ENCODE measurements around the gene CCDC144A.
"Not testable (repeated sequence)": the region's sequence is repeated elsewhere in the genome, so short reads cannot be mapped to it uniquely, and the experiment has no call there.

The CCDC144A gene

DNA sequence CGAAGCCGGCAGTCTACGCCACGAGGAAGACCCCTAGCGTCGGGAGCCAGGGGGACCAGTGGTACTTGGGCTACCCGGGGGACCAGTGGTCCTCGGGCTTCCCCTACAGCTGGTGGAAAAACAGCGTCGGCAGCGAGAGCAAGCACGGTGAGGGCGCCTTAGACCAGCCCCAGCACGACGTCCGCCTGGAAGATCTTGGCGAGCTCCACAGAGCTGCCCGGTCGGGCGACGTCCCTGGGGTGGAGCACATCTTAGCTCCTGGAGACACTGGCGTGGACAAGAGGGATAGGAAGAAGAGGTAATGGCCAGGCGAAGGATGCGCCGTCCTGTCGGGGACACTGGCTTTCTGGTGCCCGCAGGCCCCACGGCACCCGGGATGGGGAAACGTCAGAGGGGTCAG is 406 bp downstream of the CCDC144A start:
- H3K27ac ChIP-seq; H3K27me3 ChIP-seq (ENCODE audit: insufficient read depth, low read depth, severe bottlenecking); DNase-seq; H3K36me3 ChIP-seq; H3K9me3 ChIP-seq (ENCODE audit: severe bottlenecking); H3K4me3 ChIP-seq (ENCODE audit: low read depth, low read length): not testable (repeated sequence)

DNA sequence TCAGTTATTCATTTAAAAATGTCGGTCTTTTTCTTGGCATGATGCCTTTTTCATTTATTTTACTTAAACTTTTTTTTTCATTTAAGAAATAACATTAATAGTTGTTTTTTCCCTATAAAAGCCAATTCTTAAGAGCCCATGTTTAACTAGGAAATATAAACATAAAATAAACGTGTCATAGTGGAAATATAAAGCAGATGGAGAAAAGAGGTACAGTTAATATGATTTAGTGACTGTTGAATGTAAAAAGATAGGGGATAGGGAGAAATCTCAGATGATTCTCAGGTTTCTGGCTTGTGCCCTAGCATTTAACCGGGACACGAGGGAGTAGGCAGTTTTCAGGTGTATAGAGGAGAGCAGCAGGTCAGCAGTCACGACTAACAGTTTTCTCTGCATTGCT is 7.6 kb downstream of the CCDC144A start:
- not testable (repeated sequence) for H3K27ac ChIP-seq; DNase-seq; H3K9me3 ChIP-seq (ENCODE audit: severe bottlenecking); H3K36me3 ChIP-seq; H3K4me3 ChIP-seq (ENCODE audit: low read depth, low read length); H3K27me3 ChIP-seq (ENCODE audit: insufficient read depth, low read depth, severe bottlenecking)

DNA sequence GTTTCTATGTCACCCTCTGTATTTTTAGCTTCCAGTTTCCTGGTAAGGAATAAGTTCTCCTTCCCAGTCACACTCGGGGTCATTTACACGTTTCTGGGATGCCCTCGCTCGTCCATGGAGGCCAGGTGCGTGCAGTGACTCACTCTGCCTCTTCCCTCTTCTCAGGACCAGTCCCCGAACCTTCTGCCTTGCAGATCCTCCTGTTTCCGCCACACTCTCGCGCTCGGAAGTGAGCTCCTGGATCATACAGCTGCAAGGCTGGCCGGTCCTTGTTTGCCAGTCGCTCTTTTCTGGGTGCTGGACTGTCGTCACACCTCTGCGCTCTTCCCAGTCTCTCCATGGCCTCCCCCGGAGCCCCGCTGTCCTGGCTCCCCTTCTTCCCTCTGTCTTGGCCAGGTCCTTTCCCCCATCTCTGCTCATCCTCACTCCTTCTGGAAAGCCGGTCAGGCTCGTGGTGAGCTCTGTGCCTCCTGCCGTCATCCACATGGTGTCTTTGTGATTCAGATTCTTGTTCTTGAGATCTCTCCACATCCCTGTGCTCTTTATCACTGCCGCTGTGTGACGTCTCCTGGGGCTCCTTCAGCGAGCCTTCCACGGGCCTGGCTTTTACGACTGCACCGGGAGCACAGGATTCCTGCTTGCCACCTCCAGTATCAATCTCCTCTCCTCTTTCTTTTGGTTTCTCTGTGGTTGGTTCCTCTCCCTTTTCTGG is 55.6 kb downstream of the CCDC144A start:
- not testable (repeated sequence) for H3K9me3 ChIP-seq (ENCODE audit: severe bottlenecking); H3K27ac ChIP-seq; H3K36me3 ChIP-seq; H3K4me3 ChIP-seq (ENCODE audit: low read depth, low read length); H3K27me3 ChIP-seq (ENCODE audit: insufficient read depth, low read depth, severe bottlenecking); DNase-seq

DNA sequence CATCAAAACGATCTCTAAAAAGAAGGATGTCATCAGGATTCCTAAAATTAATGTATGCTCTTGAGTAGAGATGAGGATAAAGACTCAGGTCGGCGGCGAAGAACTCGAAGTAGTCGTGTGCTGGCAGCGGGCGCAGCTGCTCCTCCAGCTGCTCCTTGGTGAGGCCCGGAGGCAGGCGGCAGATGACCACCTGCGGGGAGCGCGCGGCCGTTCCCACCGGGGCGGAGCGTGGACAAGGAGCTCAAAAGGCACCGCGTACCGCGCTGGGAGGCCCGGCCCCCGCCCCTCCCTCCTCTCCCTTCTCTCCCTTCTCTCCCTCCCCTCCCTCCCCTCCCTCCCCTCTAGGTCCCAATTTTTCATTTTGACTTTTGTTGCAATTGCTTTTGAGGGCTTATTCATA is 56.5 kb downstream of the CCDC144A start:
- not testable (repeated sequence) for H3K9me3 ChIP-seq (ENCODE audit: severe bottlenecking); H3K36me3 ChIP-seq; H3K27me3 ChIP-seq (ENCODE audit: insufficient read depth, low read depth, severe bottlenecking); H3K4me3 ChIP-seq (ENCODE audit: low read depth, low read length); H3K27ac ChIP-seq
- DNase-seq: peak; percentile 48

DNA sequence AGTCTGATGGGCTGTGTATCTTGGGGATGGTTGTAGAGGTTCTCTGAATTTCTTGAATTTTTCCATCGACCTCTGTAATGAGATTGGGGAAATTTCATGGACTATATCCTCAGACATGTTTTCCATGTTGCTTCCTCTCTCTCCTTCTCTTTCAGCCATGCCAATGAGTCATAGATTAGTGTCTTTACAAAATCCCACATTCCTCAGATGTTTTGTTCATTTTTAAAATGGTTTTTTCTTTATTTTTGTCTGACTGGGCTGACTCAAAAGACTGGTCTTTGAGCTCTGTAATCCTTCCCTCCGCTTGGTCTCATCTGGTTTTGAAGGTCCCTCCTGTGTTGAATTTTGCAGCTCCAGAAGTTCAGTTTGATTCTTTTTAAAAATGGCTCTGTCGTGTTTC is 60.5 kb downstream of the CCDC144A start:
- not testable (repeated sequence) for H3K36me3 ChIP-seq

DNA sequence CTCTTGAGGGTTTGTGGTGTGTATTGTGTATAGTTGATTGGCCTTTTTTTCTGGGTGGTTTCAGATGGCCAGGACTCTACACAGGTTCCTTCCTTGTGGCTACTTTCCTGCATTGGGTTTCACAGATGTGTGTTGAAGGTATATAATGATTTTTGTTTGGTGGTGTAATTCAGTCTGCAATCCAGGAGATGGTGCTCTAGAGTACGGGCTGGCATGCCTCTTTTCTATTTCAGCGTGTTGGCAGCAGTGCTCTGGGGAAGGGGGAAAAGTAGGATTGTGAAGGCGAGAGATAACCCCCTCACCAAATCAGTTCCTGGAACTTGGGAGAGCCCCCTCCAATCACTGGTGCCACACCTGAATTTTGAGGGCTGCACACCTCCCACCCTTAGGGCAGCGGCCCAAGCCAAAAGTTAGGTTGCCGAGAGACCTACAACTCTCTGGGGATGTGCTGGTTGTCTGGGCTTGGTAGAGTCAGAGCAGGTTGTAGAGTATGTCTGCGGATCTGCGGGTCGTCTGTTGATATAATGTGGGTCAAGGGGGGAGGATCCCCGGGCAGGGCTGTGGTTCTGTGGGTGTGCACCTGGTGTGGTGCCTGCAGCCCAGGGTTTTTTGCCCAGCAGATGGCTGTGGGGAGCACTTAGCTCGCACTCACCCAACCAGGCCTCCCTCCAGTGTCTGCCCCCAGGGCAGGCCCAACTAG is 61.3 kb downstream of the CCDC144A start:
- H3K27me3 ChIP-seq (ENCODE audit: insufficient read depth, low read depth, severe bottlenecking); H3K9me3 ChIP-seq (ENCODE audit: severe bottlenecking); H3K27ac ChIP-seq; H3K4me3 ChIP-seq (ENCODE audit: low read depth, low read length); H3K36me3 ChIP-seq: not testable (repeated sequence)
- DNase-seq: peak; percentile 20
- TF ChIP-seq, protein P1, sequence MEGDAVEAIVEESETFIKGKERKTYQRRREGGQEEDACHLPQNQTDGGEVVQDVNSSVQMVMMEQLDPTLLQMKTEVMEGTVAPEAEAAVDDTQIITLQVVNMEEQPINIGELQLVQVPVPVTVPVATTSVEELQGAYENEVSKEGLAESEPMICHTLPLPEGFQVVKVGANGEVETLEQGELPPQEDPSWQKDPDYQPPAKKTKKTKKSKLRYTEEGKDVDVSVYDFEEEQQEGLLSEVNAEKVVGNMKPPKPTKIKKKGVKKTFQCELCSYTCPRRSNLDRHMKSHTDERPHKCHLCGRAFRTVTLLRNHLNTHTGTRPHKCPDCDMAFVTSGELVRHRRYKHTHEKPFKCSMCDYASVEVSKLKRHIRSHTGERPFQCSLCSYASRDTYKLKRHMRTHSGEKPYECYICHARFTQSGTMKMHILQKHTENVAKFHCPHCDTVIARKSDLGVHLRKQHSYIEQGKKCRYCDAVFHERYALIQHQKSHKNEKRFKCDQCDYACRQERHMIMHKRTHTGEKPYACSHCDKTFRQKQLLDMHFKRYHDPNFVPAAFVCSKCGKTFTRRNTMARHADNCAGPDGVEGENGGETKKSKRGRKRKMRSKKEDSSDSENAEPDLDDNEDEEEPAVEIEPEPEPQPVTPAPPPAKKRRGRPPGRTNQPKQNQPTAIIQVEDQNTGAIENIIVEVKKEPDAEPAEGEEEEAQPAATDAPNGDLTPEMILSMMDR (IDR thresholded peaks at IDR 0.05; ENCODE audit: low read depth, low read length): peak; percentile 49; the same call in 1 of the 2 replicates

More for the DNA sequence above, 60.5 kb downstream of the CCDC144A start:
- not testable (repeated sequence) for DNase-seq; H3K27ac ChIP-seq; H3K9me3 ChIP-seq (ENCODE audit: severe bottlenecking); H3K27me3 ChIP-seq (ENCODE audit: insufficient read depth, low read depth, severe bottlenecking); H3K4me3 ChIP-seq (ENCODE audit: low read depth, low read length)

DNA sequence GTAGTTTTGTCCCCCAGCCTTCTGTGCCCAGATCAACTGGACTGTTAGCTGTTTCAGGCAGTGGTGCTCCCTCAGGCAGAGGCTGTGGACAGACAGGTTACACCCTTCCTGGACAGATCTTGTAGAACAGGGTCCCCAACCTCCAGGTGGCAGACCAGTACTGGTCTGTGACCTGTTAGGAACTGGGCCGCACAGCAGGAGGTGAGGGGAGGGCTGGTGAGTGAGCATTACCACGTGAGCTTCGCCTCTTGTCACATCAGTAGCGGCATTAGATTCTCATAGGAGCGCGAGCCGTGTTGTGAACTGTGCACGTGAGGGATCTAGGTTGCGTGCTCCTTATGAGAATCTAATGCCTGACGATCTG is 61.9 kb downstream of the CCDC144A start:
- peak; percentile 81 for DNase-seq
- H3K4me3 ChIP-seq (ENCODE audit: low read depth, low read length); H3K27me3 ChIP-seq (ENCODE audit: insufficient read depth, low read depth, severe bottlenecking); H3K27ac ChIP-seq; H3K36me3 ChIP-seq; H3K9me3 ChIP-seq (ENCODE audit: severe bottlenecking): not testable (repeated sequence)

DNA sequence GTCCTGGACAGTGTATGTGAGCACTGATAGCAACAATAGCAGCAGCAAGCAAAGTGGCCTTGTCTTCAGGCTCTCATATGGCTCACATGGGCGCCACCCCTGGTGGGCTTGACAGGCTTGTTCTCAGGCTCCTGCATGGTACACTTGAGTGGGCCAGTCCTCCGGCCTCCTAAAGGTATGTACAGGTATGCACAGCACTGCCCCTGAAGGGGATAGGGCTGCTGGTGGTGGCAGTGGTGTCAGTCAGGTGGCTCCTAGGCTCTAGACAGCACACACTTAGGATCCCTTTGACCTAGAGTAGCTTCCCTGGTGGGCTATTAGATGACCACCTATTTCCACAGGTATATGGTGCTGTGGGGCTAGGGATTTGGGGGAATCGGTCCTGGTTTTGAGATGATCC is 67.5 kb downstream of the CCDC144A start:
- DNase-seq; H3K9me3 ChIP-seq (ENCODE audit: severe bottlenecking); H3K27ac ChIP-seq; H3K27me3 ChIP-seq (ENCODE audit: insufficient read depth, low read depth, severe bottlenecking); H3K36me3 ChIP-seq; H3K4me3 ChIP-seq (ENCODE audit: low read depth, low read length): not testable (repeated sequence)

DNA sequence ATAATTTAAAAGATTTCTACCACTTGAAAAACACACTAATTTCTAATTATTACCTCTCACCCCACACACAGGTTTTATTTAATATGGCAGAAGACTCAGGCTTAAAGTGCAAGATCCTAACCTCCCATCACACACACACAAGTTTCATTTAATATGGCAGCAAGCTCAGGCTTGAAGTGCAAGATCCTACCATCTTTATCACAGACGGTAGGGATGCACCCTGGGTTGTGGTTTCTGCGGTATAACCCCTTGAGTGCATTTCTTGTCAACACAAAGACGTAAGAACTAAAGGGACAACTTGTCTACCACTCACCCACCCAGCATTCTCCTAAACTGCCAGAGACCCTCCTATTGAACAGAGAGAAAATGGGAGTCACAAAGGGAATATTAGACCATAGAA is 68.1 kb downstream of the CCDC144A start:
- H3K36me3 ChIP-seq; H3K9me3 ChIP-seq (ENCODE audit: severe bottlenecking); H3K27me3 ChIP-seq (ENCODE audit: insufficient read depth, low read depth, severe bottlenecking); H3K27ac ChIP-seq; DNase-seq; H3K4me3 ChIP-seq (ENCODE audit: low read depth, low read length): not testable (repeated sequence)

DNA sequence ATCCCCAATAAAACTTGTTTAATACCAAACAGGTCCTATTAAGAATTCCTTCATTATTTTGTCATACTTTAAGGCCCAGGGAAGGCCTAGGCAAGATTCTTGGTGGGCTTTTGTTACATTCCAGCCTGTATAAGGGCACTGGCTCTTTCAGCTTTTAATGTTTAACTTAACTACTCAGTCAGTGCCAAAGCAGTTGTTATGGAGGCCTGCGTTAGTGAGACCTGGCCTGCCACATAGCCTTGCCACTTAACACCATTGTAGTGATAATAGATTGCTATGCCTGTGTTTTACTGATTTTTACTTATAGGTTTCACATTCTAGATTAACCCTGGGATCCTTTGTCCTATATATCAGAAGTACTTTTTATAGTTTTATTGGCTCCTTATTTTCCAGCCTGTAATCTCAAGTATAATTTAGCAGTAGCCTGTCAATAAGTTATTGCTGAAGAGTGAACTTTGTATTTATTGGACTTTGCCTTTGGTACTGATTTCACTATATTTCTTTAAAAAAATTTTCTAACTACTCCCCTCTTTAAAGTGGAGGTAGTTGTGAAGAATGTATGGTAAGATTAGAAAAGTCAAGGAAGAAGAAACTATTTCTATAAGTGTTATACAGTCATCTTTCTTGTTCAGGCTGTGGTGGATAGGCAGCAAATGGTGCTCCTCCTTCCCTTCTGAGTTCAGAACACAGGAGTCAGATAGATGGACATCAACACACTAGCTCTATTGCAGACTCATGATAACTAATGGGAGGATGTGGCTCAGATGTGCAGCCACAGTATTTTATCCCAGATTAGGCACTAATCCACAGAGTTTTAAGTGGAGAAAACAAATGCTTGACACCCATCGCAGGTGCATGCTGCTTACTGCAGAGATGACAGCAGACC is 78.5 kb downstream of the CCDC144A start:
- not testable (repeated sequence) for H3K27ac ChIP-seq; H3K4me3 ChIP-seq (ENCODE audit: low read depth, low read length); H3K27me3 ChIP-seq (ENCODE audit: insufficient read depth, low read depth, severe bottlenecking); H3K36me3 ChIP-seq; H3K9me3 ChIP-seq (ENCODE audit: severe bottlenecking)
- peak; percentile 29 for DNase-seq

DNA sequence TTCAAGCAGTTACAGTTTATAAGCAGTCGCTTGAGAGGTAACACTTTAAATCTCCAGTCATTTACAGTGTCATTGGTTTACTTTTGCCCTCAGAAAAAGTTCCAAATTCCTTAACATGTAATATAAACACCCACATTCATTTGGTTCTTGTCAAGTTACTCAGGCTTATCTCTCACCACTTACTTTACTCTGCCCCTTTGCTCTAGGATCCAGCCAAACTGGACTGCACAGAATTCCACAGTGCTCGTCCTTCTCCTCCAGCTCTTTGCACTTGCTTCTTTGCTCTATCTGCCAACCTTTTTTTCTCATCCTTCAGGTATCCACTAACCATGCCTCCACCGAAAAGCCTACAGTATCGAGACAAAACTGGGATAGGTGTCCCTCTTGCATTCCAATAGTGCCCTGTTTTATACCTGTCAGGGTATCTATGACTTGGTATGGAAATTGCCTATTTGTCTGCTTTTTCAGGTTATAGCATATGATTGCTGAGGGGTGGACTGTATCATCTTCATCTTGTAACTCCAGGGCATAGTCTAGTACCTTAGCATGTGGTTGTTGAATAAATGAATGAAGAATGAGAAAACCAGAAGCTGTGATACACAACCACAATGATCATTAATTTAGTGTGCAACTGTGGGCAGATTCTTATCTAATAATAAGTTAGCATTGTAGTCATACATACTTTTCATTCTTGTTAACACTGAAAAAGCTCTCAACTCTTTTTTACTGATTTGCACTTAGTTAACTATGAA is 82.5 kb downstream of the CCDC144A start:
- H3K9me3 ChIP-seq (ENCODE audit: severe bottlenecking); H3K27ac ChIP-seq; H3K36me3 ChIP-seq; H3K4me3 ChIP-seq (ENCODE audit: low read depth, low read length); DNase-seq; H3K27me3 ChIP-seq (ENCODE audit: insufficient read depth, low read depth, severe bottlenecking): not testable (repeated sequence)

DNA sequence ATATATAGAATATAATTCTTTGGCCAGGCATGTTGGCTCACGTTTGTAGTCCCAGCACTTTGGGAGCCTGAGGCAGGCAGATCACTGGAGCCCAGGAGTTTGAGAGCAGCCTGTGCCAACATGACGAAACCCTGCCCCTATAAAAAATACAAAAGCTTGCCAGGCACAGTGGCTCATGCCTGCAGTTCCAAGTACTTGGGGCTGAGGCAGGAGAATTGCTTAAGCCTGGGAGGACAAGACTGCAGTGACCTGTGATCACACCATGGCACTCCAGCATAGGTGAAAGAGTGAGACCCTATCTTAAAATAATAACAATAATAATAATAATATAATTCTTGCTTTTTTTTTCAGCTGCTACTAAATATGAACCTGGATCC is 83.1 kb downstream of the CCDC144A start:
- H3K36me3 ChIP-seq; H3K4me3 ChIP-seq (ENCODE audit: low read depth, low read length); H3K27me3 ChIP-seq (ENCODE audit: insufficient read depth, low read depth, severe bottlenecking); H3K9me3 ChIP-seq (ENCODE audit: severe bottlenecking); H3K27ac ChIP-seq; DNase-seq: not testable (repeated sequence)

DNA sequence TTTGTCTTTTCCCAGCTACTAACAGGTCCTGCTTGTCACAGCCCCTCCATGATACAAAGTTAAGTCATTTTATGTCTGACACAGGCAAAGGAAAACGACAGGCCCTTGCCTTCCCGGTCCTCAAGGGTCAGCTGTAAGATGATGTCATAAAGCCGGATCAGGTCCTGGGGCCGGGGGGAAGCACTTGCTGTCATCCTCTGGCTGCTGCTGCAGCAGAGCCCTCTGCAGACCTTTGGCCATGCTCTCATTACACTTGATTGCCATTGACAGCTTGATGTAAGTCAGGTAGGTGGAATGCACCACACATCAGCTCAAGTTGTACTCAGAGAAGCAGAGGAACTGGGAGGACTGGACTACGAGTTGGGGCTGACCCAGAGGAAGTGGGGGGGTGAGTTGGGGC is 97.8 kb downstream of the CCDC144A start:
- H3K36me3 ChIP-seq; H3K9me3 ChIP-seq (ENCODE audit: severe bottlenecking); H3K27ac ChIP-seq; H3K27me3 ChIP-seq (ENCODE audit: insufficient read depth, low read depth, severe bottlenecking); H3K4me3 ChIP-seq (ENCODE audit: low read depth, low read length): not testable (repeated sequence)
- peak; percentile 50 for DNase-seq

Measured in WERI-Rb-1 (cell line).